Testis (tissue), 3 donors: Measurements from ENCODE around the gene MINDY4. TPM values are rescaled to one million over a fixed set of nuclear protein-coding genes. Genes with fewer than 3 reads are reported as not detected.

Experiments
- DNase-seq: peaks from one replicate; pipeline ENCODE4 v3.0.0-alpha.2; 2019
- H3K27ac ChIP-seq, 2 donors: fragments of 200-600 bp; sonication (generic); one replicate each; pipeline ENCODE4 v1.5.1; 2019
- H3K27me3 ChIP-seq: fragments of 200-600 bp; sonication (generic); one replicate; pipeline ENCODE4 v1.5.1; 2019
- H3K36me3 ChIP-seq: fragments of 200-600 bp; sonication (generic); one replicate; pipeline ENCODE4 v1.5.1; 2017; ENCODE audit warnings: low read depth; ENCODE audit errors: missing control alignments
- H3K4me1 ChIP-seq: fragments of 200-600 bp; sonication (generic); one replicate; pipeline ENCODE4 v1.5.1; 2019
- H3K4me3 ChIP-seq, 2 donors: fragments of 200-600 bp; sonication (generic); one replicate each; pipeline ENCODE4 v1.5.1; 2017 to 2019
- H3K9me3 ChIP-seq: fragments of 200-600 bp; sonication (generic); one replicate; pipeline ENCODE4 v1.5.1; 2017
- POLR2A ChIP-seq: fragments of 450-650 bp; IDR thresholded peaks from one replicate; pipeline ENCODE4 v1.6.1; 2017; ENCODE audit warnings: antibody characterized with exemption, mild to moderate bottlenecking, moderate library complexity
- WGBS, 2 donors: methylation state at CpG; one replicate each; pipeline ENCODE4 v1.1.5; 2018; 5-methylcytosine and 5-hydroxymethylcytosine counted together
- intact Hi-C: fragments of 100-400 bp; cut with DNase I; formaldehyde crosslinking; loops from one replicate; pipeline ENCODE4 v1.15.1; 2023; ENCODE audit warnings: low total_unique reads
- polyA plus RNA-seq: library from polyadenylated mRNA; stranded (reverse); fragments of 350-450 nt; fragmentation: Illumina TruSeq; extraction: RNeasy Lipid Tissue Mini Kit (QIAGEN cat#74804); gene quantifications from one replicate; pipeline ENCODE4 v1.2.3, GENCODE V29; 2014; ENCODE audit warnings: low read depth, low replicate concordance; ENCODE audit not compliant: insufficient read depth
- total RNA-seq, 2 donors: library from RNA; depleted of rRNA; stranded (reverse); fragments of >200 nt; gene quantifications; one replicate each; pipeline ENCODE4 v1.2.3, GENCODE V29; 2016
- TF ChIP-seq, protein P1 (sequence below), 3 experiments: fragments of 450-650 bp in 2 of 3; fragments of 200-600 bp in 1 of 3; sonication (generic) in 1 of 3; IDR thresholded peaks; one replicate each; pipeline ENCODE4 v1.5.1; 2016 to 2019; ENCODE audit warnings: antibody characterized with exemption in 3 of 3, mild to moderate bottlenecking in 2 of 3, moderate library complexity in 1 of 3

MINDY4 gene
- total and polyA plus RNA-seq, 3 donors from 2014 or later, result 25.3 to 51.7 (median 47.6) TPM

DNA sequence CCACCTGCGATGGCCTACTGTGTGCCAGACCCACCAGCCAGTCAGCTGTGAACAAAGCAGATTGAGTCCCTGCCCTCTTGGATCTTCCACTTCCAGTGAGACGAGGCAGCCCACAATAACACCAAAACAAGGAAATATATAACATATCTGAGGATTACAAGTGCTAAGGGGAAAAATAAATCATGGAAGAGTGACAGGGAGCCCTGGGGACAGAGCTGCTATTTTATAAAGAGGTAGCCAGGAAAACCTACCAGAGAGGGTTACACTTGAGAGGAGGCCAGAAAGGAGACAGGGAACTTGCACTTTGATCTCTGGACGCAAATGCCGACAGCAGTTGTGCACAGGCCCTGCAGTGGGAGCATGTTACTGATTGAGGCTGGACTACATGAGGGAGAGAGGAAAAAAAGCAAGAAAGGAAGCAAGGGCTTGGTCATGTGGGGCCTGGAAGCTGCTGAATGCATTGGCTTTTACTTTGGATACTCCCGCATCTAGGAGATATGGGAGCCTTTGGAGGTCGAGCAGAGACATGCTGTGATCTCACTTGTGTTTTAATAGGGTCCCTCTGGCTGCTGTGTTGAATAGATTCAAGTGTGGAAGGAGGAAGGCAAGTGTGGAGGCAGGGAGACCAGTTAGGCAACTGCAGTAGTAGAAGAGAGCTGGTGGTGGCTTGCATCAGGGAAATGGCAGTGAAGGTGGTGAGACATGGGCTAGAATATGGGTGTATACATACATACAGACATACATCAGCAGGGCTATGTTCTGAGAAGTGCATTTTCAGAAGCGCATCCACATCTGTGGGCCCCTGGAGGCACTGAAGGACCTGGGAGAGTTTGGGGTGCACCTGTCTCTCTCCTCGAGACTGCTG, 26.2 kb downstream of the MINDY4 start:
- H3K4me1 ChIP-seq, result peaks cover 11% of the 10 kb centered on the region
- no peak for DNase-seq
- H3K4me3 ChIP-seq, result no peak overlapping the region
- no peaks in the 10 kb centered on the region for H3K36me3 ChIP-seq
- no peaks in the 10 kb centered on the region for H3K9me3 ChIP-seq
- intact Hi-C loops, result no loop called here
- WGBS, 2 donors, result 61 to 63% methylated on average over 8 of the region's 8 CpGs
- TF ChIP-seq, protein P1, sequence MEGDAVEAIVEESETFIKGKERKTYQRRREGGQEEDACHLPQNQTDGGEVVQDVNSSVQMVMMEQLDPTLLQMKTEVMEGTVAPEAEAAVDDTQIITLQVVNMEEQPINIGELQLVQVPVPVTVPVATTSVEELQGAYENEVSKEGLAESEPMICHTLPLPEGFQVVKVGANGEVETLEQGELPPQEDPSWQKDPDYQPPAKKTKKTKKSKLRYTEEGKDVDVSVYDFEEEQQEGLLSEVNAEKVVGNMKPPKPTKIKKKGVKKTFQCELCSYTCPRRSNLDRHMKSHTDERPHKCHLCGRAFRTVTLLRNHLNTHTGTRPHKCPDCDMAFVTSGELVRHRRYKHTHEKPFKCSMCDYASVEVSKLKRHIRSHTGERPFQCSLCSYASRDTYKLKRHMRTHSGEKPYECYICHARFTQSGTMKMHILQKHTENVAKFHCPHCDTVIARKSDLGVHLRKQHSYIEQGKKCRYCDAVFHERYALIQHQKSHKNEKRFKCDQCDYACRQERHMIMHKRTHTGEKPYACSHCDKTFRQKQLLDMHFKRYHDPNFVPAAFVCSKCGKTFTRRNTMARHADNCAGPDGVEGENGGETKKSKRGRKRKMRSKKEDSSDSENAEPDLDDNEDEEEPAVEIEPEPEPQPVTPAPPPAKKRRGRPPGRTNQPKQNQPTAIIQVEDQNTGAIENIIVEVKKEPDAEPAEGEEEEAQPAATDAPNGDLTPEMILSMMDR (IDR thresholded peaks at IDR 0.05), result no peak
- TF ChIP-seq POLR2A, result no peak
- H3K27ac ChIP-seq, result peak overlapping the region in 1 of 2 donors; percentile 31
- H3K27me3 ChIP-seq, result no peaks in the 10 kb centered on the region

DNA sequence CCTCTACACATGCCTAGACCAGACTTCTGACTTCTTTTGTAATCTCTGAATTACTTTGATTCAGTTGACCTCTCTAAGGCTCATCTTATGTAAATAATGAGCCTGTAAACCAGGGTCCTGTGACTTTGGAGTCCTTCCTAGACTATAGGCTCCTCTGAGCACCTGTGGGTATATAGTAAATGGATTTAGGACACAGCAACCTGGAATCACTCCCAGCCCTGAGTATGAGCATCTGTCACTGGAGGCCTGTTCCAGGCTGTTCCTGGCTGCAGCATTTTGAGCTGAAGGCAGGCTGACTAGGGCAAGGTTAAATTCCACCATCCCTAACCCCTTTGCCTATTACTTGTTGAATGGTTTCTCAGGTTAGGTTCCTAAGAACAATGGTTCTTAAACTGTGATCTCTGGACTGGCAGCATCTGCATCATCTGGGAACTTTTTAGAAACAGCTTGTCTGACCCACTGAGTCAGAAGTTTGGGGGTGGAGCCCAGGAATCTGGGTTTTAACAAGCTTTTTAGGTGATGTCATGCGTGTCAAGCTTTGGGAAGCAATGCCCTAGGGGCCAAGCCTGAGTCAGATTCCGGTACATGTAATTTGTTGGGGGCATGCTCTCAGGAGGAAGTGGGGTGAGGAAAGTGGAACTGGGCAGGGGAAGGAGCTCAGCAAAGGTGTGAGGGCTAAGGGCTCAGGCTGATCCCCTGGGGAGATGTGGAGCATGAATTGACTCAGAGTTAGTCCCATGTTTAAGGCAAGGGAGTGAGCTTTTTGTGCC, 28.2 kb downstream of the MINDY4 start:
- Histone ChIP-seq H3K9me3 (no peaks in the 10 kb centered on the region), H3K27me3 (no peaks in the 10 kb centered on the region), H3K4me3 (no peak overlapping the region), H3K27ac (no peak overlapping the region), H3K4me1 (peaks cover 11% of the 10 kb centered on the region), H3K36me3 (no peaks in the 10 kb centered on the region)
- intact Hi-C loops, result no loop called here
- no peak for DNase-seq
- TF ChIP-seq, protein P1 (IDR thresholded peaks at IDR 0.05), result no peak
- no peak for TF ChIP-seq POLR2A
- WGBS, 2 donors, result 75 to 82% methylated on average over 2 of the region's 2 CpGs

DNA sequence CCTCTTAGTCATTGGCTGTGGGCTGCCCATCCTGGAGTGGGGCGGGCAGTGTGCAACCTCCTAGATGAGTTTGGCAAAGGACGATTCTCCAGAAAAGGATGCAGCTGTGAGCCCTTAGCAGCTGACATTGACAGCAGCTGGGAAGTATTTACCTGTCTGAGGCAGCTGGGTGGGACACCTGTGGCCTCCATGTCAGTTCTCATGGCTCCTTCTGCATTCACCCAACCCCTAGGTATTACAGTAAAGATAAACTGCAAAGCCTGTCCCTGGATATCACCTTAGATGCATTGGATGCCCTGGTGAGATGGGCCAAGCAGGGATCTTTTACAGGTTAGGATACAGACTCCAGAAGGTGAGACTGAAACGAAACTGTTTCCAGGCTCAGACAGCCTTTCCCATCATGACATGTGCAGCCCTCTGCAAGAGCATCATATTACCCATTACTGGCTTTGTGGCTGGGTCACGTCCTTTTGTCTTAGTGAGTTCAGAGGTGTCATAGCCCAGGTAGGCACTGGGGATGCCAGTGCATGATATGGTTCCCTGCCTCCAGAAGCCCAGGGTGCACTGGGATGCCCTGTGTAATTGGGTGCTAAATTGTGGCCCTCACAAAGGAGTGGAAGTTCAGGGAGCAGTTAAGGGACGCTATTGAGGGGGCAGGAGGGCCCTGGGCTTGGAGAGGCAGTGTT, 28.9 kb downstream of the MINDY4 start:
- H3K27ac ChIP-seq, result no peak overlapping the region
- no peak for DNase-seq
- no peak overlapping the region for H3K4me3 ChIP-seq
- H3K9me3 ChIP-seq, result no peaks in the 10 kb centered on the region
- 83 to 91% methylated on average over 4 to 5 of the region's 5 CpGs for WGBS, 2 donors
- H3K36me3 ChIP-seq, result no peaks in the 10 kb centered on the region
- no peak for TF ChIP-seq POLR2A
- TF ChIP-seq, protein P1 (IDR thresholded peaks at IDR 0.05), result no peak
- no peaks in the 10 kb centered on the region for H3K27me3 ChIP-seq
- intact Hi-C loops, result loop anchor here (10.0 kb wide), 1 partner anchor 175 kb away; no protein-coding TSS in a partner anchor
- peaks cover 17% of the 10 kb centered on the region for H3K4me1 ChIP-seq

DNA sequence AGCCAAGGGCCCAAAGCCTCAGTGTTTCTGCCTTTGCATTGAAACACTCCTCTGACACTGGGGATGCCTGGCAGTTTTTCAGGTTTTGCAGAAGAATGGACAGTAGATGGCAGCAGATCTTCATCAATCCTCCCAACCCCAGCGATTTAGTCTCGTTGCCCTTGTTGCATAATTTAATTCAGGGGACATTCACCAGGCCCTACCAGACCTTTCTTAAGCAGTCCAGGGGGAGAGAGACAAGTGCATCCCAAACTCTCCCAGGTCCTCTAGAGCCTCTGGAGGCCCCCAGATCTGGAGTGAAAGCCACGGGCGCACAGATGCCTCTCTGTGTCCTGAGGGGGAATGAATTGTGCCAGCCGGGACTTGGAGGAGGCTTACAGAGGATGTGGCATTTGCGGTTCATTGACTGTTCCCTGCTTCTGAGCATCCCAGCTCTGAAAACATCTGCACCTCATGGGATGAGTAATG, 29.6 kb downstream of the MINDY4 start:
- H3K9me3 ChIP-seq, result no peaks in the 10 kb centered on the region
- TF ChIP-seq POLR2A, result no peak
- TF ChIP-seq, protein P1 (IDR thresholded peaks at IDR 0.05), result peak; percentile 31 to 71 (median 40)
- WGBS, 2 donors, result 43 to 60% methylated on average over 6 of the region's 6 CpGs
- intact Hi-C loops, result loop anchor here (10.0 kb wide), 1 partner anchor 174 kb away; no protein-coding TSS in a partner anchor
- DNase-seq, result peak; percentile 78
- no peak overlapping the region for H3K4me3 ChIP-seq
- H3K27me3 ChIP-seq, result no peaks in the 10 kb centered on the region
- peaks cover 21% of the 10 kb centered on the region for H3K4me1 ChIP-seq
- no peaks in the 10 kb centered on the region for H3K36me3 ChIP-seq
- no peak overlapping the region for H3K27ac ChIP-seq
